NCI-H82 (cell line): ENCODE results near the gene SIGLEC11.

Source experiments
- DNase-seq: peaks from one replicate; lab custom pipeline; 2025; lab: John Stamatoyannopoulos, UW

Gene SIGLEC11

DNA sequence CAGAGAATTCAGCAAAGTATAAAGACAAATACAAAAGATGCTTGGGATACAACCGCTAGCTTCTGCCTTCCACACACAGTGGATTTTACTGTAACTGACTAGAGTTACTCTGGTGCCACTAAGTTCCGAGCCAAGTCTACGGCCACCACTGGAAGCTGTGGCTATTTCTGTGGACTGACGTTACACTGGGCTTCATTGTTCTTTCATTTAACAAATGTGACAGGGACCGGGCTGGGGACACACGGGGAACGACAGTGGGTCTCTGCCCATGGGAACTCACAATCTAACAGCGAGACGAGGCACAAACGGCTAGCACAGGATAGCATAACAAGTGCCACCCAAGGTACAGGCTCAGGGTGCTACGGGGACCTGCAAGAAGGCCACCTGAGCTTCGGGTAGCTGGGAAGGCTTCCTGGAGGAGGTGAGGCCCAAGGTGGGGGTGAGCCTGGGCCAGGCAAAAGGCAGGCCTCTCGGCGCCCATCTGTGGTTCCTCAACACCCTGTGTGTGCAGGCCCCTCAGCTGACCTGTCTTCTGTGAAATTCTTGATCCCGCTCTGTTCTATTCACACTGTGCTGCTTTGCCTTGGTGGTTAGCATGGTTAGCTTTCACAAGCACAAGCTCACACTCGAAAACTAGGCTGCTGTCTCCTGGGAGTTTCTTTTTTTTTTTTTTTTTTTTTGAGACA lies 54.0 kb downstream of the SIGLEC11 start:
- no peak for DNase-seq

DNA sequence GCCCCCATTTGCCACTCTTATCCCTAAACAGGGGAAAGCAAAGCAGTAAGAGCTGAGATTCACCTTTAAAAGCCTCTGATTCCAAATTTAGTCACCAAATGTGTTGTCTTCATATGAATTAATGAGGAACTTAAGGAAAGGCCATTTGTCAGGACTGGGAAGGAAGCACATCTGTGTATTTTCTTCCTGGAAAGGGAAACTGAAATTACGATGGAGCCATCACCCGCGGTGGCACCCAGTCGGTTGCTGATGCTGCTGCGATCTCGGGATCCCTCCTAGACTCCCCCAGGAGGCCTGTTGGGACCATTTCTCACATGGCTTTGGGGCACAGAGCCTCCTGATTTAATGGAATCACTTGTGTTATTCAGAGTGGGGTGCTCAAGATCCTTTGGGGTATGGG lies 56.8 kb downstream of the SIGLEC11 start:
- DNase-seq, result no peak
